Prostate gland (tissue), 2 donors: ENCODE measurements around the gene IL18RAP. TPM values are rescaled to one million over a fixed set of nuclear protein-coding genes. Genes with fewer than 3 reads are reported as not detected.

ENCODE experiments used
- DNase-seq: peaks from one replicate; pipeline ENCODE4 v3.0.0-alpha.2; 2019; ENCODE audit warnings: low spot score
- H3K27ac ChIP-seq, 2 donors: fragments of 200-600 bp; sonication (generic); 2 replicates each; pipeline ENCODE4 v1.5.1; 2017 to 2019
- H3K27me3 ChIP-seq: fragments of 200-600 bp; sonication (generic); replicated peaks from 2 replicates; pipeline ENCODE4 v1.5.1; 2019; ENCODE audit not compliant: insufficient read depth
- H3K36me3 ChIP-seq, 2 donors: fragments of 200-600 bp; sonication (generic); 1 replicate in 1 of 2; 2 replicates in 1 of 2; pipeline versions ENCODE4 v1.5.1 to v1.8.1; 2017 to 2019
- H3K4me1 ChIP-seq: fragments of 200-600 bp; sonication (generic); replicated peaks from 2 replicates; pipeline ENCODE4 v1.5.1; 2019
- H3K4me3 ChIP-seq, 2 donors: fragments of 200-600 bp; sonication (generic); 2 replicates each; pipeline ENCODE4 v1.5.1; 2017 to 2019
- H3K9me3 ChIP-seq: fragments of 200-600 bp; sonication (generic); 2 replicates; pipeline ENCODE4 v1.5.1; 2017
- CTCF ChIP-seq, 4 experiments: fragments of 200-600 bp in 2 of 4; fragments of 450-650 bp in 2 of 4; sonication (generic) in 2 of 4; IDR thresholded peaks; 1 replicate in 3 of 4; 2 replicates in 1 of 4; pipeline ENCODE4 v1.5.1; 2016 to 2019; ENCODE audit warnings: antibody characterized with exemption in 4 of 4, mild to moderate bottlenecking in 2 of 4, moderate library complexity in 2 of 4
- POLR2A ChIP-seq: fragments of 450-650 bp; IDR thresholded peaks from one replicate; pipeline ENCODE4 v1.6.1; 2016; ENCODE audit warnings: antibody characterized with exemption, mild to moderate bottlenecking
- POLR2AphosphoS5 ChIP-seq: sonication (generic); formaldehyde crosslinking; IDR thresholded peaks from one replicate; pipeline ENCODE4 v1.6.1; 2017; ENCODE audit warnings: antibody characterized with exemption
- WGBS: methylation state at CpG from one replicate; pipeline ENCODE4 v1.1.5; 2018; 5-methylcytosine and 5-hydroxymethylcytosine counted together
- intact Hi-C: fragments of 100-400 bp; cut with DNase I; formaldehyde crosslinking; loops from one replicate; pipeline ENCODE4 v1.14.2; 2022
- total RNA-seq, 2 donors: library from RNA; depleted of rRNA; stranded (reverse); fragments of >200 nt; gene quantifications; one replicate each; pipeline ENCODE4 v1.1.0, GENCODE V29; 2016

IL18RAP gene
- total RNA-seq, 2 donors from 2014 or later, result 0.14 TPM; not detected in 1

GRCh38 chr2:102483086-102483485 is 60.1 kb downstream of the IL18RAP start:
- no peak for TF ChIP-seq CTCF (IDR thresholded peaks at IDR 0.05)
- no peak for TF ChIP-seq POLR2A
- TF ChIP-seq POLR2AphosphoS5, result no peak
- 82% methylated on average over 6 of the region's 6 CpGs for WGBS
- intact Hi-C loops, result no loop called here
- H3K4me3 ChIP-seq, result no peak overlapping the region
- H3K27ac ChIP-seq, result no peak overlapping the region
- no peaks in the 10 kb centered on the region for H3K36me3 ChIP-seq
- no peak for DNase-seq
- H3K4me1 ChIP-seq, result no peaks in the 10 kb centered on the region
- H3K27me3 ChIP-seq, result no peaks in the 10 kb centered on the region
- H3K9me3 ChIP-seq, result no peaks in the 10 kb centered on the region

GRCh38 chr2:102484310-102485061 is 61.5 kb downstream of the IL18RAP start:
- H3K9me3 ChIP-seq, result no peaks in the 10 kb centered on the region
- no peak for DNase-seq
- no peaks in the 10 kb centered on the region for H3K4me1 ChIP-seq
- intact Hi-C loops, result no loop called here
- no peak overlapping the region for H3K27ac ChIP-seq
- TF ChIP-seq POLR2AphosphoS5 (no peak), CTCF (IDR thresholded peaks at IDR 0.05) (no peak), POLR2A (no peak)
- no peaks in the 10 kb centered on the region for H3K36me3 ChIP-seq
- H3K27me3 ChIP-seq, result no peaks in the 10 kb centered on the region
- no peak overlapping the region for H3K4me3 ChIP-seq
- WGBS, result 83% methylated on average over 6 of the region's 6 CpGs

GRCh38 chr2:102485147-102485785 is 62.3 kb downstream of the IL18RAP start:
- intact Hi-C loops, result no loop called here
- H3K4me1 ChIP-seq, result no peaks in the 10 kb centered on the region

GRCh38 chr2:102486941-102487702 is 64.2 kb downstream of the IL18RAP start:
- TF ChIP-seq CTCF (IDR thresholded peaks at IDR 0.05) (no peak), POLR2A (no peak), POLR2AphosphoS5 (no peak)
- no peaks in the 10 kb centered on the region for H3K36me3 ChIP-seq
- no peaks in the 10 kb centered on the region for H3K4me1 ChIP-seq
- no peaks in the 10 kb centered on the region for H3K9me3 ChIP-seq
- intact Hi-C loops, result no loop called here
- no peak overlapping the region for H3K27ac ChIP-seq
- no peaks in the 10 kb centered on the region for H3K27me3 ChIP-seq
- no peak for DNase-seq
- no peak overlapping the region for H3K4me3 ChIP-seq
- 100% methylated on average over 1 of the region's 1 CpG for WGBS

More at GRCh38 chr2:102485147-102485785, 62.3 kb downstream of the IL18RAP start:
- H3K27me3 ChIP-seq, result no peaks in the 10 kb centered on the region
- H3K4me3 ChIP-seq, result no peak overlapping the region
- no peaks in the 10 kb centered on the region for H3K9me3 ChIP-seq
- DNase-seq, result no peak
- TF ChIP-seq CTCF (IDR thresholded peaks at IDR 0.05) (no peak), POLR2A (no peak), POLR2AphosphoS5 (no peak)
- 80% methylated on average over 5 of the region's 5 CpGs for WGBS
- no peak overlapping the region for H3K27ac ChIP-seq
- no peaks in the 10 kb centered on the region for H3K36me3 ChIP-seq
